GM18520 (cell line): ENCODE measurements around the gene GTPBP3.

Source experiments
- ATAC-seq: cut with Tn5 transposase; IDR thresholded peaks from one replicate; pipeline ENCODE4 v1.9.1; 2021; ENCODE audit not compliant: unreplicated experiment

Gene GTPBP3

GRCh38 chr19:17327654-17328516 lies 9.5 kb upstream of the GTPBP3 start:
- ATAC-seq: no peak

GRCh38 chr19:17328517-17329365 lies 8.6 kb upstream of the GTPBP3 start:
- ATAC-seq: no peak

- ATAC-seq: no peak
These were observed 7.7 kb upstream of the GTPBP3 start for GRCh38 chr19:17329366-17330261.

- ATAC-seq: no peak
These were observed 6.9 kb upstream of the GTPBP3 start for GRCh38 chr19:17330262-17331044.

GRCh38 chr19:17331045-17331558 lies 6.3 kb upstream of the GTPBP3 start:
- no peak for ATAC-seq

- ATAC-seq: no peak
These were observed 5.0 kb upstream of the GTPBP3 start for GRCh38 chr19:17332360-17332676.

- ATAC-seq: no peak
These were observed 4.4 kb upstream of the GTPBP3 start for GRCh38 chr19:17332677-17333581.

GRCh38 chr19:17333611-17334413 lies 3.5 kb upstream of the GTPBP3 start:
- no peak for ATAC-seq

GRCh38 chr19:17334414-17335409 lies 2.6 kb upstream of the GTPBP3 start, which contains the start of gene ANO8:
Gene ANO8 (minus strand): TSS chr19:17334855. CDS start chr19:17334670, 185 bp downstream.
- ATAC-seq: no peak

GRCh38 chr19:17335575-17335974 lies 1.8 kb upstream of the GTPBP3 start:
- no peak for ATAC-seq

GRCh38 chr19:17337675-17338432 lies 501 bp downstream of the GTPBP3 start:
- no peak for ATAC-seq

GRCh38 chr19:17338433-17339078 lies 1.2 kb downstream of the GTPBP3 start:
- ATAC-seq: no peak

GRCh38 chr19:17339088-17339741 lies 1.9 kb downstream of the GTPBP3 start:
- ATAC-seq: no peak

GRCh38 chr19:17340302-17340870 lies 3.0 kb downstream of the GTPBP3 start:
- no peak for ATAC-seq

GRCh38 chr19:17340871-17341357 lies 3.6 kb downstream of the GTPBP3 start:
- ATAC-seq: no peak
